ENCODE results near the gene HOXD3.

GRCh38 chr2:176192351-176192750 is 35.2 kb downstream of the HOXD3 start:
- TF ChIP-seq REST (IDR thresholded peaks at IDR 0.05) (no peak), TAF1 (conservative IDR thresholded peaks at IDR 0.05) (no peak), CTCF (IDR thresholded peaks at IDR 0.05; ENCODE audit: low read depth, low read length, missing input control) (no peak), SP1 (IDR thresholded peaks at IDR 0.05) (no peak), YY1 (IDR thresholded peaks at IDR 0.05) (no peak), RAD21 (IDR thresholded peaks at IDR 0.05) (no peak), FOXA1 (IDR thresholded peaks at IDR 0.05) (no peak)

Measured in liver (tissue), 3 donors.